Measurements from ENCODE around the gene C17orf50.

- no peak for TF ChIP-seq CTCF (conservative IDR thresholded peaks at IDR 0.05)
- TF ChIP-seq EZH2 (IDR thresholded peaks at IDR 0.05; ENCODE audit: low read depth), result no peak
Measured at GRCh38 chr17:35748341-35748841, 12.3 kb upstream of the C17orf50 start.
